GM19238 (cell line): ENCODE results near the gene DYNC2LI1.
"Not testable (repeated sequence)": the region's sequence is repeated elsewhere in the genome, so short reads cannot be mapped to it uniquely, and the experiment has no call there.

ENCODE experiments used
- DNase-seq: peaks from one replicate; pipeline ENCODE4 v3.0.0; 2011; ENCODE audit warnings: low spot score; ENCODE audit not compliant: insufficient read length

DYNC2LI1 gene

GRCh38 chr2:43773876-43774613 is at the start of gene DYNC2LI1:
Gene DYNC2LI1 (plus strand): TSS chr2:43774039. CDS start chr2:43774139, 100 bp downstream.
- peak; percentile 82 for DNase-seq

GRCh38 chr2:43724728-43725526 is 48.9 kb upstream of the DYNC2LI1 start:
- DNase-seq = no peak

GRCh38 chr2:43725711-43726246 is 48.1 kb upstream of the DYNC2LI1 start:
- no peak for DNase-seq

- not testable (repeated sequence) for DNase-seq
Observed at GRCh38 chr2:43726961-43727633, 46.7 kb upstream of the DYNC2LI1 start.

GRCh38 chr2:43727634-43728014 is 46.2 kb upstream of the DYNC2LI1 start:
- DNase-seq = no peak

GRCh38 chr2:43729491-43730174 is 44.2 kb upstream of the DYNC2LI1 start:
- DNase-seq = no peak

GRCh38 chr2:43731211-43731610 is 42.6 kb upstream of the DYNC2LI1 start:
- DNase-seq = no peak

GRCh38 chr2:43736637-43737036 is 37.2 kb upstream of the DYNC2LI1 start:
- no peak for DNase-seq

- no peak for DNase-seq
Observed at GRCh38 chr2:43737097-43737854, 36.6 kb upstream of the DYNC2LI1 start.

- no peak for DNase-seq
Observed at GRCh38 chr2:43737855-43738254, 36.0 kb upstream of the DYNC2LI1 start.

- DNase-seq = no peak
Observed at GRCh38 chr2:43738257-43738656, 35.6 kb upstream of the DYNC2LI1 start.

GRCh38 chr2:43743706-43744105 is 30.1 kb upstream of the DYNC2LI1 start:
- no peak for DNase-seq

- no peak for DNase-seq
Observed at GRCh38 chr2:43745457-43745856, 28.4 kb upstream of the DYNC2LI1 start.

- DNase-seq = no peak
Observed at GRCh38 chr2:43748333-43748732, 25.5 kb upstream of the DYNC2LI1 start.

GRCh38 chr2:43749583-43749982 is 24.3 kb upstream of the DYNC2LI1 start:
- no peak for DNase-seq

GRCh38 chr2:43751476-43751990 is 22.3 kb upstream of the DYNC2LI1 start:
- no peak for DNase-seq

- no peak for DNase-seq
Observed at GRCh38 chr2:43752302-43752701, 21.5 kb upstream of the DYNC2LI1 start.

- no peak for DNase-seq
Observed at GRCh38 chr2:43754180-43754579, 19.7 kb upstream of the DYNC2LI1 start.

- DNase-seq = no peak
Observed at GRCh38 chr2:43758739-43759138, 15.1 kb upstream of the DYNC2LI1 start.

GRCh38 chr2:43759195-43759594 is 14.6 kb upstream of the DYNC2LI1 start:
- DNase-seq = no peak
